Measurements from ENCODE around the gene CGB8.
"Not testable (repeated sequence)": the region's sequence is repeated elsewhere in the genome, so short reads cannot be mapped to it uniquely, and the experiment has no call there.

The CGB8 gene

DNA sequence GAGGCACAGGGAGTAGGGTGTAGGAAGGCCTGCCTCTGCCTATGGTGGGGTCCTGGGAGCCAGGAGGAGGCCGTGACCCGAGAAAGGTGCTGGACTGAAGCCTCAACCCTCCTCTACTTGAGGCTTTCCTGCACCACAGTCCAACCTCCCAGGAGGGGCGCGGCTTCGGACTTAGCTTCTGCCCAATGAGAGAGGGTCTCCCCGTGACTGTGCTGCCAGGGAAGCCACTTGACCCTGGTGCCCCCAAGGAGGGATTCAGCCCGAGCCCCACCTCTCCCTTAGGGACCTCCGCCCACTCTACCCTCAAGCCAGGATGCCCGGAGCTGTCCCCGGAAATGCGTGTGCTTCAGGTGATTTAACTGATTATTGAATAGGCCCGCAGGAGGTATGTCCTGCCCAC, at the start of gene CGB8:
Gene CGB8, minus strand, starts transcription at position 101 of the 400 bp plus-strand sequence. CDS start 372 bp downstream, outside the sequence.
- DNase-seq (ENCODE audit: low read depth) = not testable (repeated sequence)

GRCh38 chr19:49097453-49098288, 48.8 kb upstream of the CGB8 start:
- peak; percentile 84 for DNase-seq (ENCODE audit: low read depth)
- H3K4me3 ChIP-seq (ENCODE audit: low read depth, low read length) = no peak overlapping the region
- TF ChIP-seq, protein P1, sequence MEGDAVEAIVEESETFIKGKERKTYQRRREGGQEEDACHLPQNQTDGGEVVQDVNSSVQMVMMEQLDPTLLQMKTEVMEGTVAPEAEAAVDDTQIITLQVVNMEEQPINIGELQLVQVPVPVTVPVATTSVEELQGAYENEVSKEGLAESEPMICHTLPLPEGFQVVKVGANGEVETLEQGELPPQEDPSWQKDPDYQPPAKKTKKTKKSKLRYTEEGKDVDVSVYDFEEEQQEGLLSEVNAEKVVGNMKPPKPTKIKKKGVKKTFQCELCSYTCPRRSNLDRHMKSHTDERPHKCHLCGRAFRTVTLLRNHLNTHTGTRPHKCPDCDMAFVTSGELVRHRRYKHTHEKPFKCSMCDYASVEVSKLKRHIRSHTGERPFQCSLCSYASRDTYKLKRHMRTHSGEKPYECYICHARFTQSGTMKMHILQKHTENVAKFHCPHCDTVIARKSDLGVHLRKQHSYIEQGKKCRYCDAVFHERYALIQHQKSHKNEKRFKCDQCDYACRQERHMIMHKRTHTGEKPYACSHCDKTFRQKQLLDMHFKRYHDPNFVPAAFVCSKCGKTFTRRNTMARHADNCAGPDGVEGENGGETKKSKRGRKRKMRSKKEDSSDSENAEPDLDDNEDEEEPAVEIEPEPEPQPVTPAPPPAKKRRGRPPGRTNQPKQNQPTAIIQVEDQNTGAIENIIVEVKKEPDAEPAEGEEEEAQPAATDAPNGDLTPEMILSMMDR (conservative IDR thresholded peaks at IDR 0.05; ENCODE audit: low read depth, low read length) = peak; percentile 98

More for the DNA sequence above, at the start of gene CGB8:
- not testable (repeated sequence) for H3K4me3 ChIP-seq (ENCODE audit: low read depth, low read length)

DNA sequence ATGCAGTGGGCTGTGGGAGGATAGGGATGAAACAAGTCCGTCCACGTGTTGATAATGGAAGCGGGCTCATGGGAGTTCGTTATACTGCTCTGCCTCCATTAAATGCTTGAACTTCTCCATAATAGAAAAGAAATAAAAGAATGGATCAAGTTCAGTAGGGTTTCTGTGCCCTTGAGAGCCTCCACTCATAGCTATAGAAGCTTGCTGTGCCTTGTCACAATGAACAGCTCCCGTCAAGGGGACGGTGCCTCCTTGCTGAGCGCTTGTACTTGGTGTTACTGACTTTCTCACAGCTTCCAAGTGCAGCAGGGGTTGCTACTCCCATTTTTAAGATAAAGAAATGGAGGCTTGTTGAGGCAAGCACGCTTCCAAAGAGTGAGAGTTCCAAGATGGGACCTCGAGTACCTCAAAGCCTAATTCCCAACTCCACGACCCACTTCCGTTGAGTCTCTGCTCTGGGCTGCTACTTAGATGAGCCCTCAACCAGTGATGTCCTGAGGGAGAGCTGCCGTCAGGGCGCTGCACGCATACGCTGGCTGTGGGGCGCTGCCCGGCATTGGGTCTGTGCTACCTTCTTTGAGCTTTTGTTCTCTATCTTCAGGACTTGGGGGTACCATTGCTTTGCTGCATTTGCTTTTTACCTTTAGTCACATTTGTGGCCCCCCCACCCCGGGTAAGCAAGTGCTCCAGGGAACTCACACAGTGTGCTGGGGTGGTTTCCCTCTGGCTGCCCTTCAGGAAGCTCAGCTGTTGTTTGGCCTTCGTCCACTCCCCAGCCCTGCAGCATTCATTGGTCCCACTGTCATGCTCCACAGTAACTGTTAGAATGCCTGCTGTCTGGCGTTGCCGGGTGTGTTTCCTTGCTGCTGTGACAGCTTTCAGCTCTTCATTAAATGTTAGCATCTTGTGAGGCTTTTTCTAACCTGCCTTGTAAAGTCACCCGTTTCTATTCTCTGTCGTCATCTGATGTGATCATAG, 45.9 kb upstream of the CGB8 start:
- TF ChIP-seq, protein P1 (conservative IDR thresholded peaks at IDR 0.05; ENCODE audit: low read depth, low read length) = no peak
- no peak for DNase-seq (ENCODE audit: low read depth)

GRCh38 chr19:49092686-49093085, 43.8 kb upstream of the CGB8 start:
- TF ChIP-seq, protein P1 (conservative IDR thresholded peaks at IDR 0.05; ENCODE audit: low read depth, low read length) = no peak
- H3K4me3 ChIP-seq (ENCODE audit: low read depth, low read length) = no peak overlapping the region
- no peak for DNase-seq (ENCODE audit: low read depth)

More for the DNA sequence above, 45.9 kb upstream of the CGB8 start:
- H3K4me3 ChIP-seq (ENCODE audit: low read depth, low read length) = no peak overlapping the region

DNA sequence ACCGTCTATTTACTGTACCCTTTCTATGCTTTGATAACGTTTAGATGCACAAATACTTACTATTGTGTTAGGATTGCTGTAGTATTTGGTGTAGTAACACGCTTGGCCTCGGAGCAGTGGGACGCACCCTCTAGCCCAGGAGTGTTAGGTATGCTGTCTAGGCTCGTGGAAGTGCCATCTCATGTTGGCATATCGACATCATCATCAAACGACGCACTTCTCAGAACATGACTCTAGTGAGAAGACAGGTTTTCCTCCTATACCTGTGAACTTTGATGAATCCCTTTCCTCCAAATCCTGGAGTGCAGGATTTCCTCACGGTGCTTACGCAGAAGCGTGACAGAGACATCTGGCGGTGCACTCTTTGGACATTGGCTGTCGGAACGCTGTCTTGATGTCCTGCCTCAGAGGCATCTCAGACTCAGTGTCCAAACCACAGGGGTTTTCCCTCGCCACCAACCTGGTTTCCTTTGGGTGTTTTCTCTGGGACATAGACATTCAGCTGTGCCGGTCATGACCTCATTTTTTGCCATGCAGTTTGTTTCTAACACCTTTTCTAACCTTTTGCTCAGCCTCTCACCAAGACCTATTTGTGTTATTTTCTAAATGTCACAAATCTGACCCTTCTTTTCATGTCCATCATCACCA, 42.6 kb upstream of the CGB8 start:
- no peak for DNase-seq (ENCODE audit: low read depth)
- TF ChIP-seq, protein P1 (conservative IDR thresholded peaks at IDR 0.05; ENCODE audit: low read depth, low read length) = no peak
- no peak overlapping the region for H3K4me3 ChIP-seq (ENCODE audit: low read depth, low read length)

- TF ChIP-seq, protein P1 (conservative IDR thresholded peaks at IDR 0.05; ENCODE audit: low read depth, low read length) = no peak
- H3K4me3 ChIP-seq (ENCODE audit: low read depth, low read length) = peak overlapping the region; percentile 74
- DNase-seq (ENCODE audit: low read depth) = no peak
Observed at GRCh38 chr19:49086296-49086695, 37.4 kb upstream of the CGB8 start.

DNA sequence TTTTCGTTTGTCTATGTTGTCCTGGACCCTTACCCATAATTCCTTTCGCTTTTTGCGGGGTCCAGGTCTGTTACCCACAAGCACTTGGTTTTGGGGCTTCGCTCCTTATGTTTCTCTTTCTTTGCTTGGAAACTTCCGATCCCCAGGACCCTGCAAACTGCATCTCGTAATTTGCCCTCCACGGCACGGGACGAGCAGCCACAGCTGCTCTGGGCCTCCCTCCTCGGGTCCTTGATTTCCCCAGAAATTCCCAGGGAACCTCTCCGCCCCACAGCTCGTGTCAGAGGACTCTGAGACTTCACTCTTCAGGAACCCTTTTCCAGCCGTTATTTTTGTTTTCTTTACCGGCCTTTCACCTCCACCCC, 36.9 kb upstream of the CGB8 start:
- peak; percentile 25 for DNase-seq (ENCODE audit: low read depth)
- peak overlapping the region; percentile 74 for H3K4me3 ChIP-seq (ENCODE audit: low read depth, low read length)
- TF ChIP-seq, protein P1 (conservative IDR thresholded peaks at IDR 0.05; ENCODE audit: low read depth, low read length) = no peak

Measured in choroid plexus epithelial cell (primary cell).